Stimulated activated CD8-positive, alpha-beta memory T cell treated with anti-CD3 and anti-CD28 coated beads, Interleukin-15, amount 100 ng/mL, for 48 hours (primary cell): ENCODE results near the gene DOCK3.
"Not testable (repeated sequence)": the region's sequence is repeated elsewhere in the genome, so short reads cannot be mapped to it uniquely, and the experiment has no call there.

Experiments
- DNase-seq, 2 donors: peaks; one replicate each; pipeline ENCODE4 v3.0.0-alpha.2; 2020; ENCODE audit warnings: low read depth in 2 of 2

DOCK3 gene

GRCh38 chr3:50982540-50983325 lies 308.0 kb downstream of the DOCK3 start:
- DNase-seq, result no peak

- no peak for DNase-seq
Measured at GRCh38 chr3:50983887-50984286, 309.2 kb downstream of the DOCK3 start.

- DNase-seq, result no peak
Measured at GRCh38 chr3:50985893-50986292, 311.2 kb downstream of the DOCK3 start.

- no peak for DNase-seq
Measured at GRCh38 chr3:50986726-50987125, 312.0 kb downstream of the DOCK3 start.

- DNase-seq, result no peak
Measured at GRCh38 chr3:50994537-50994936, 319.8 kb downstream of the DOCK3 start.

- no peak for DNase-seq
Measured at GRCh38 chr3:50995085-50995824, 320.5 kb downstream of the DOCK3 start.

- no peak for DNase-seq
Measured at GRCh38 chr3:51002495-51002894, 327.8 kb downstream of the DOCK3 start.

- DNase-seq, result no peak
Measured at GRCh38 chr3:51004235-51004634, 329.5 kb downstream of the DOCK3 start.

- no peak for DNase-seq
Measured at GRCh38 chr3:51024121-51024520, 349.4 kb downstream of the DOCK3 start.

GRCh38 chr3:51024765-51025632 lies 350.3 kb downstream of the DOCK3 start:
- DNase-seq, result peak; percentile 38 to 49

- no peak for DNase-seq
Measured at GRCh38 chr3:51031666-51032065, 356.9 kb downstream of the DOCK3 start.

- no peak for DNase-seq
Measured at GRCh38 chr3:51035630-51036029, 360.9 kb downstream of the DOCK3 start.

GRCh38 chr3:51044982-51045381 lies 370.3 kb downstream of the DOCK3 start:
- no peak for DNase-seq

GRCh38 chr3:51052562-51052961 lies 377.8 kb downstream of the DOCK3 start:
- DNase-seq, result no peak

- no peak for DNase-seq
Measured at GRCh38 chr3:51057121-51057520, 382.4 kb downstream of the DOCK3 start.

- no peak for DNase-seq
Measured at GRCh38 chr3:51063053-51063452, 388.3 kb downstream of the DOCK3 start.

- DNase-seq, result no peak
Measured at GRCh38 chr3:51075221-51075775, 400.6 kb downstream of the DOCK3 start.

- no peak for DNase-seq
Measured at GRCh38 chr3:51082363-51082762, 407.6 kb downstream of the DOCK3 start.

GRCh38 chr3:51083490-51083889 lies 408.8 kb downstream of the DOCK3 start:
- DNase-seq, result no peak

- DNase-seq, result not testable (repeated sequence)
Measured at GRCh38 chr3:51092141-51092540, 417.4 kb downstream of the DOCK3 start.

- not testable (repeated sequence) for DNase-seq
Measured at GRCh38 chr3:51094838-51095237, 420.1 kb downstream of the DOCK3 start.
